Measurements from ENCODE around the gene RPH3AL. TPM values are rescaled to one million over a fixed set of nuclear protein-coding genes. Genes with fewer than 3 reads are reported as not detected.

Gene RPH3AL
- total and polyA plus RNA-seq, 3 donors from 2014 or later = 4.4 to 13.5 (median 6.5) TPM

DNA sequence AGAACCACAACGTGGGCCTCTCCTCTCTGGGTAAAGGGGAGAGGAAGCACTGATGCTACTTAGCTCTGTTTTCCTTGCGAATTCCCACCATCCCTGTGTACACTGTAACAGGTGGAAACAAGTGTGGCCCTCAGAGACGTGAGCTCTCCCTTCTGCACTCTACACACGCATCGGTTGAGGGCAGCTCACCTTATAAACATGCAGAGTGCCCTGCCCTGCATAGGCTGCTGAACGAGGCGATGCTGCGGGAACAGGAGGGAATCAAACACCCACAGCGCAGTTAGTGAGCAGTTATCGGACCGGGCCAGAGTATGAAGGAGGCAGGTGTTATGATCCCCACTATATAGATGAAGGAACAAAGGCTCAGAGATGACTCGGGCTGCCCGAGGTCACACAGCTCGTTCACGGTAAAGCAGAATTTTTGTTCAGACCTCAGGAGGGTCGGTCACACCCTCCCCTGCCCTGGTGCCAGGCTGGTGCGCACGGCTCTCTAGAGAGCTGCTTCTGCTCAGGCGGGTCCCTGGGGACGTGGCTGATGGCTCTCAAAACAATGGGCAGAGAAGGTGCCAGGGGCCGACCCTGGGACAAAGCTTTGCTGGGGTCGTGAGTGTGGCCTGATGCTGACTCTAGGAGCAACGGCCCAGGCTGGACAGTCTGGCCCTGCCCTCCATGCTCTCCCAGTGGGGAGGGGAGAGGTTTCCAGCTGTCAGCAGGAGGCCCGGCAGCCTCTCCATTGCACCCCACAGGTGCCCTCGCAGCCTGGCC, 68.5 kb downstream of the RPH3AL start:
- H3K27ac ChIP-seq = no peak overlapping the region
- intact Hi-C loops (cut with DNase I; ENCODE audit: low total_unique reads) = no loop called here
- WGBS, 2 donors = 85 to 93% methylated on average over 23 to 25 of the region's 25 CpGs
- H3K4me3 ChIP-seq = no peak overlapping the region
- H3K36me3 ChIP-seq (ENCODE audit: low read depth, missing control alignments) = no peaks in the 10 kb centered on the region
- TF ChIP-seq, protein P1, sequence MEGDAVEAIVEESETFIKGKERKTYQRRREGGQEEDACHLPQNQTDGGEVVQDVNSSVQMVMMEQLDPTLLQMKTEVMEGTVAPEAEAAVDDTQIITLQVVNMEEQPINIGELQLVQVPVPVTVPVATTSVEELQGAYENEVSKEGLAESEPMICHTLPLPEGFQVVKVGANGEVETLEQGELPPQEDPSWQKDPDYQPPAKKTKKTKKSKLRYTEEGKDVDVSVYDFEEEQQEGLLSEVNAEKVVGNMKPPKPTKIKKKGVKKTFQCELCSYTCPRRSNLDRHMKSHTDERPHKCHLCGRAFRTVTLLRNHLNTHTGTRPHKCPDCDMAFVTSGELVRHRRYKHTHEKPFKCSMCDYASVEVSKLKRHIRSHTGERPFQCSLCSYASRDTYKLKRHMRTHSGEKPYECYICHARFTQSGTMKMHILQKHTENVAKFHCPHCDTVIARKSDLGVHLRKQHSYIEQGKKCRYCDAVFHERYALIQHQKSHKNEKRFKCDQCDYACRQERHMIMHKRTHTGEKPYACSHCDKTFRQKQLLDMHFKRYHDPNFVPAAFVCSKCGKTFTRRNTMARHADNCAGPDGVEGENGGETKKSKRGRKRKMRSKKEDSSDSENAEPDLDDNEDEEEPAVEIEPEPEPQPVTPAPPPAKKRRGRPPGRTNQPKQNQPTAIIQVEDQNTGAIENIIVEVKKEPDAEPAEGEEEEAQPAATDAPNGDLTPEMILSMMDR (IDR thresholded peaks at IDR 0.05) = no peak
- no peak for TF ChIP-seq POLR2A (IDR thresholded peaks at IDR 0.05)
- no peaks in the 10 kb centered on the region for H3K27me3 ChIP-seq
- H3K9me3 ChIP-seq = no peaks in the 10 kb centered on the region
- no peaks in the 10 kb centered on the region for H3K4me1 ChIP-seq
- DNase-seq = no peak

DNA sequence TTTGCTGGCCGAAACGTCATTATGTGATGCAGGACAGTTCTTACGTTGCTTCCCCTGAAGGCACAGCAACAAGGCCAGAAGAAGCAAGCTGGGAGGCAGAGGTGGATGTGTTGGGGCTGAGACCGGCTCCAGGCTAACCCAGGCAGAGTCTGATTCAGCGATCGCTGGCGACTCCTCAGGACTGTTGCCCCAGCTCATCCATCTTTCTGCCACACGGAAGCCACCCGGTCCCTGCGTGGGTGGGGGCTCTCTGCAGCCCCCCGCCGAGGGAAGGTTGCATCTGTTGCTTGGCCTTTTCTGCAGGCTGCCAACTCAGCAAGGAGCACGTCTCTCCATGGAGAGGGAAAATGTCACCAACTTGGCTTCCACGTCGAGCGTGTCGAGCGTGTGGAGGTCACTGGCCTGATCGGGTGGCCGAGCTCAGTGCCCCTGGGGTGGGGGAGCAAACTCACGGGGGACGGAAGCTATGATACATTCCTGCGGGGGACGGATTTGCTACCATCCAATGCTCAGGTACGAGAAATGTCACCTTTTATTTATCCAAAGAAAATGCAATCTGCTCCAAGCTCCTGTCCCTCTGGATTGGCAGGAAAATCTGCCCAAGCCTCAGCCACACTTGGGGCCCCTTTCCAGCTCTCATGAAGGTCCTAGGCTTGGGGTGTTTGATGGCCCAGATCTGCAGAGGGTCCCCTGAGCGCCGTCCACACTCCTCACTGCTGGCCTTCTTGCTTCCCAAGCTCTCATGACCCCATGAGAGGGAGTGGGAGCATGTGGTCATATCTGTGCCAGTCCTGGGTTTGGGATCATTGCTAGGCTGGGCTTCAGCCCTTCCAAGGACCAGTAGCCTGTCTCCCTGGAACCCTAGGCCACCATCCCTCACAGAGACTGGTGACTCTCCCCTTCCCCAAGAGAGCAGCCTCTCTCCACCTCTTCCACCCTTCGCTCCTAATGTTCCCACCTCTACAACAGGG, 69.4 kb downstream of the RPH3AL start:
- WGBS, 2 donors = 86 to 90% methylated on average over 23 to 28 of the region's 28 CpGs
- DNase-seq = no peak
- H3K9me3 ChIP-seq = no peaks in the 10 kb centered on the region
- TF ChIP-seq, protein P1 (IDR thresholded peaks at IDR 0.05) = no peak
- TF ChIP-seq POLR2A (IDR thresholded peaks at IDR 0.05) = no peak
- no peak overlapping the region for H3K27ac ChIP-seq
- H3K36me3 ChIP-seq (ENCODE audit: low read depth, missing control alignments) = no peaks in the 10 kb centered on the region
- H3K27me3 ChIP-seq = no peaks in the 10 kb centered on the region
- no peak overlapping the region for H3K4me3 ChIP-seq
- intact Hi-C loops (cut with DNase I; ENCODE audit: low total_unique reads) = no loop called here
- no peaks in the 10 kb centered on the region for H3K4me1 ChIP-seq

DNA sequence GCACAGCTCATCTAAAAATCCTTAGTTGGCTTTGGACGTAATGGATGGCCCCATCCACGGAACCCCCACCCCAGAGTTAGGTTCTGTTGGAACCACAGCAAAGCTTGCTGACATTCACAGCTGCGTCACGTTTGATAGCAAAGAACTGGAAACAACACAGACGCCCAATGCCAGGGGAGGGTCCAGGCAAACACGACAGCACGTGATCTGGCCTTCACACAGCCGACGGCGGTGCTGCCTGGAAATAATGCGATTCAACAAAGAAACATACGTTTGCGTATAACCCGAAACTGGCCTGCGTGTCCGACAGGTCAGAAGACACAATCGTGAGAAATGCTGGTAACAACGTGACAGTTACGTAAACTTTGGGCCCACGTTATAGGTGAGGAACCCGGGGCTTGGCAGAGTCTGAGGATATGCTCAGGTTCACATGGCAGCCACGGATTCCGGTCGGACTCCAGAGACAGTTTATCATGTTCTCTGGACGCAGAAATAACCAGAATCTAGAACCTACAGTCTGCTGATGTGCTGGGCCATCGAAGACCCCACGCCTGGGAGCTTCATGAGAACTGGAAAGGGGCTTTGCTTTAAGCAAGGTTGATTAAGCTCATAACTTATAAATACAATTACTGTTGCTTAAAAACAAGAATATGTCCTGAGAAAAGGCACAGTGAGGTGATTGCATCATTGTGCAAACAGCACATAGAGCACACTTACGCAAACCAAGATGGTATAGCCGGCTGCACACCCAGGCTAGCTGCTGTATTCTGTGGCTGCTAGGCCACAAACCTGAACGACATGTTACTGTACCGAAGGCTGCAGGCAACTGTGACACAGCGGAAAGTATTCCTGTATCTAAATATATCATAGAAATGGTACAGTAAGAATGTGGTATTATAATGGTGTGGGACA, 70.4 kb downstream of the RPH3AL start:
- H3K36me3 ChIP-seq (ENCODE audit: low read depth, missing control alignments) = no peaks in the 10 kb centered on the region
- no peak for DNase-seq
- no peak overlapping the region for H3K27ac ChIP-seq
- H3K27me3 ChIP-seq = no peaks in the 10 kb centered on the region
- H3K4me3 ChIP-seq = no peak overlapping the region
- H3K4me1 ChIP-seq = no peaks in the 10 kb centered on the region
- 86 to 87% methylated on average over 31 to 32 of the region's 32 CpGs for WGBS, 2 donors
- no peaks in the 10 kb centered on the region for H3K9me3 ChIP-seq
- intact Hi-C loops (cut with DNase I; ENCODE audit: low total_unique reads) = no loop called here
- TF ChIP-seq, protein P1 (IDR thresholded peaks at IDR 0.05) = no peak
- TF ChIP-seq POLR2A (IDR thresholded peaks at IDR 0.05) = no peak

DNA sequence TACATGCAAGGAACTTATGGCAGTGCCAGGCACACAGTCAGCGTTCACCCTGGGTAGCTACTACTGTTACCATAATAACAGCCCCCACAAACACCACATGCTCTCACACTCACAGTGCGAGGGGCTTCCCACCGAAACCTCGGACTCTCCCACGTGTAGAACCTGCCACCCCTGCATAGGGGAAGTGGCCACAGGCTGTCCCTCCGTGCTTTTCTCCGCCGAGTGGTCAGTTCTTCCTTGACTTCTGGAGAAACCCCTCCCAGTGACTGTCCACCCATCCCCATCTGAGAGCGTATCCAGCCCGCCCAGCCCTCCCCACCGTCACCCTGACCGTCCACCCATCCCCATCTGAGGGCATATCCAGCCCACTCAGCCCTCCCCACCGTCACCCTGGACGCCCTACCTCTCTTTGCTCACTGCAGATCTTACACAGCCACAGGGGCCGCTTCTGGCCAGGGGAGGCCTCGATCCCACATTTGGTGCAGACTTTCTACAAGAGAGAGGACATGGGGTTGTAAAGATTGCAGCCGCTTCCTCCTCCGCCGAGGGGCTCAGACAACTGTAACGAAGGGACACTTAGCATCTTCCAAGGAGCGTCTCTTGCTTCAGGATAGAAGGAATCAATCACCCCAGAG, 71.1 kb downstream of the RPH3AL start:
- H3K27me3 ChIP-seq = no peaks in the 10 kb centered on the region
- no peak for DNase-seq
- WGBS, 2 donors = 90 to 92% methylated on average over 21 of the region's 21 CpGs
- H3K27ac ChIP-seq = no peak overlapping the region
- H3K4me1 ChIP-seq = no peaks in the 10 kb centered on the region
- no peak overlapping the region for H3K4me3 ChIP-seq
- intact Hi-C loops (cut with DNase I; ENCODE audit: low total_unique reads) = no loop called here
- no peaks in the 10 kb centered on the region for H3K9me3 ChIP-seq
- no peaks in the 10 kb centered on the region for H3K36me3 ChIP-seq (ENCODE audit: low read depth, missing control alignments)
- TF ChIP-seq POLR2A (IDR thresholded peaks at IDR 0.05) = no peak

All from testis (tissue), 3 donors.